SK-N-MC (cell line): Measurements from ENCODE around the gene PIK3CG.
A peak's percentile ranks its signal among the peaks of the same experiment; 100 is the strongest.
"Not testable (repeated sequence)": the region's sequence is repeated elsewhere in the genome, so short reads cannot be mapped to it uniquely, and the experiment has no call there.

ENCODE experiments used
- DNase-seq: peaks from one replicate; pipeline ENCODE4 v3.0.0-alpha.2; 2011; ENCODE audit warnings: low read depth, low spot score
- H3K27ac ChIP-seq: fragments of 200-600 bp; sonication (generic); 2 replicates; pipeline ENCODE4 v1.5.1; 2016; ENCODE audit warnings: mixed run types
- H3K36me3 ChIP-seq: fragments of 200-600 bp; sonication (generic); 2 replicates; pipeline ENCODE4 v1.6.1; 2017; ENCODE audit warnings: antibody characterized with exemption, low read length, mixed read lengths; ENCODE audit not compliant: insufficient read depth
- H3K4me3 ChIP-seq: fragments of 200-600 bp; sonication (generic); 2 replicates; pipeline ENCODE4 v1.5.1; 2016
- H3K9ac ChIP-seq: fragments of 200-600 bp; sonication (generic); 2 replicates; pipeline ENCODE4 v1.8.0; 2017; ENCODE audit warnings: mixed run types, mixed read lengths; ENCODE audit not compliant: insufficient read length
- H3K9me3 ChIP-seq: fragments of 200-600 bp; sonication (generic); 2 replicates; pipeline ENCODE4 v1.6.1; 2017; ENCODE audit warnings: low read depth, mild to moderate bottlenecking, antibody characterized with exemption, low read length, moderate library complexity, mixed read lengths
- EZH2 ChIP-seq: fragments of 200-600 bp; sonication (generic); IDR thresholded peaks from one replicate; pipeline ENCODE4 v1.6.1; 2017; ENCODE audit warnings: antibody characterized with exemption
- FOXP2 ChIP-seq: optimal IDR thresholded peaks from 2 replicates; pipeline ENCODE3; 2011; ENCODE audit warnings: mild to moderate bottlenecking, moderate library complexity; ENCODE audit not compliant: insufficient read depth; ENCODE audit errors: extremely low read length, control extremely low read depth
- POLR2AphosphoS5 ChIP-seq: IDR thresholded peaks from 2 replicates; pipeline ENCODE4 v1.6.1; 2012; ENCODE audit warnings: mild to moderate bottlenecking, low read depth, low read length, borderline replicate concordance

The PIK3CG gene

DNA sequence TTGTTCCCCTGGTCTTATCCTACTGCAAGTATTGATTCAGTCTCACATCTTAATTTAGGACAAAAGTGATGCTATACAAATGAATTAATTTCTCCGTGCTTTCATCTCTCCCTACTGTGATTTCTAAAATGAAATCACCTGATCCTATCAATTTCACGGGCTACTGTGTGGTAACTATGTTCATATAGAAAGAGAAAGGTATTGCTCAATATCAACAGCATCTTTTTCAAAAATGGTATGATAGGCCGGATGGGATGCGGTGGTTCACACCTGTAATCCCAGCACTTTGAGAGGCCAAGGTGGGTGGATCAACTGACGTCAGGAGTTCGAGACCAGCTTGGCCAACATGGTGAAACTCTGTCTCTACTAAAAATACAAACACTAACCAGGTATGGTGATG, 71.2 kb downstream of the PIK3CG start:
- no peak for DNase-seq
- no peak overlapping the region for H3K27ac ChIP-seq
- TF ChIP-seq EZH2 (no peak), FOXP2 (no peak), POLR2AphosphoS5 (no peak)
- H3K9ac ChIP-seq = no peak overlapping the region
- H3K4me3 ChIP-seq = no peak overlapping the region
- no peaks in the 10 kb centered on the region for H3K9me3 ChIP-seq
- H3K36me3 ChIP-seq = no peaks in the 10 kb centered on the region

DNA sequence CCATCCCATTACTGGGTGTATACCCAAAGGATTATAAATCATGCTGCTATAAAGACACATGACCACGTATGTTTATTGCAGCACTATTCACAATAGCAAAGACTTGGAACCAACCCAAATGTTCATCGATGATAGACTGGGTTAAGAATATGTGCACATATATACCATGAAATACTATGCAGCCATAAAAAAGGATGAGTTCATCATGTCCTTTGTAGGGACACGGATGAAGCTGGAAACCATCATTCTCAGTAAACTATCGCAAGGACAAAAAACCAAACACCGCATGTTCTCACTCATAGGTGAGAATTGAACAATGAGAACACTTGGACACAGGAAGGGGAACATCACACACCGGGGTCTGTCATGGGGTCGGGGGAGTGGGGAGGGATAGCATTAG, 73.0 kb downstream of the PIK3CG start:
- H3K9ac ChIP-seq, H3K36me3 ChIP-seq, H3K9me3 ChIP-seq, H3K27ac ChIP-seq, DNase-seq, H3K4me3 ChIP-seq: not testable (repeated sequence)

DNA sequence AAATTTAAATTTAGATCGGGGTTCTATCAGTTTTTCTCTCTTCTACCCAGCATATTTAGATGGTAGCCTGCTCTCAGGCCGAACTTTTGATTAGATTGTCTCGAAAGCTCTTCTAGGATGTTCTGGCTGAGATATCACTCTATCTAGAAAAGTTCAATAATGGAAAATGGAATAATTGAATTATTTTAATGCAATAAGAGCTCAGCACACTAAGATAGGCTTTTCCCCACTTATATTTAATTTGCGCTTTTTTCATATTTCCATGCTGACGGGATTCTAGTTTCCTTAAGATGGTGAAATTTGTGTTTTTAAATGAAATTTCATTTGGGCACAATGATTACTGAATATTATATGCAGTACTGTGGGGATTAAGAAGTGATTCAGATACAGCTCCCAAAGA, 73.7 kb downstream of the PIK3CG start:
- no peak overlapping the region for H3K27ac ChIP-seq
- no peaks in the 10 kb centered on the region for H3K36me3 ChIP-seq
- no peaks in the 10 kb centered on the region for H3K9me3 ChIP-seq
- no peak for DNase-seq
- TF ChIP-seq POLR2AphosphoS5 = no peak
- no peak overlapping the region for H3K9ac ChIP-seq
- H3K4me3 ChIP-seq = no peak overlapping the region

DNA sequence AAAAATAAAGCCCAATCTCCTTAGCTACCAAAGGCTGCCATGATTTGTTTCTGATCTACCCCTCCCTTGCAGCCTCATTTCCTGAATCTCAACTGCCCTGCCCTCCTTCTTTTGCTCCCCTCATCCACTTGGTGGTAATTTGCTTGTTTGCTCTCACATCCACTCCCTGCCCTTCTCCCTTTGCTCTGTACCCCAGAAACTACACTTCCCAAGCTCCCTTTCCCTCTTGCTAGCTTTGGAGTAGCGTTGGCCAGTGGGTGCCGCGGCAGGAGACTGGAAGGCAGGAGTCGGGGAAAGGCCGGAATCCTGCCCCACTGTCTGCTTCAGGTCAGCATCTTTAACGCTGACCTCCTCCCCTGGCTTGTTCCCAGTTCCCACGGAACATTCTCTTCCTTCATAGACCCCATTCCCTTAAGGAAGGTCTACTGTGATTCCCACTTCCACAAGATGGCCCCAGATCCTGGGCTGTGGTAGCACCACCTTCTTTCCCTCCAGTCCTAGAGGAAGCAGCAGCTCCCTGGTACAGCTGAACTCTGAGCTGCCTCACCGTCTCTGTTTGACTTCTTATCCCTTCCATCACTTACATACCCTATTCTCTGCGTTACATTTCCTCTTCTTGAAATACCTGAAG, 79.1 kb downstream of the PIK3CG start:
- H3K27ac ChIP-seq = no peak overlapping the region
- TF ChIP-seq FOXP2 (no peak), EZH2 (no peak), POLR2AphosphoS5 (no peak)
- H3K36me3 ChIP-seq = no peaks in the 10 kb centered on the region
- no peak for DNase-seq
- no peak overlapping the region for H3K4me3 ChIP-seq
- H3K9ac ChIP-seq = no peak overlapping the region
- no peaks in the 10 kb centered on the region for H3K9me3 ChIP-seq

DNA sequence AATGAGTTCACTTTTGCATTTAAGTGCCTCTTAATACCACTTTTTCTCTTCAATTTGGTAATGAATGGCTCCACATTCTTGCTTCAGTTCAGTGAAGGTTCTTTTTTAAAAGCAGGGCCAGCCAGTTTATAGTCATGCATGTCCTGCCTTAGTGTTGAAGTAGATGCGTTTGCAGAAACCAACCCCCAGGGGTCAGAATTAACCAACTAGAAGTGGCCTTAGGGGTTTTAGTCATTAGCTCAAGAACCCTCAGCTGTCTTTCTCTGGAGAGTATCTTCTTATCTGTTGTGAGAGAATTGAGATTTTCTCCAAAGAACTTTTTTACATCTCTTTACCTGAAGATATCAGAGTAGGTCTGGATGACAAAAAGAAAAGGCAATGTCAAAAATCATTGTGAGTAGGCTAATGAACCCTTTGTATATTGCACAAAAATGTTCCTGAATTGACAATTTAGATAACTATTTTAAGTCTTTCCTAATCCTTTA, 82.2 kb downstream of the PIK3CG start:
- Histone ChIP-seq H3K36me3 (no peaks in the 10 kb centered on the region), H3K4me3 (no peak overlapping the region), H3K9me3 (no peaks in the 10 kb centered on the region), H3K27ac (no peak overlapping the region), H3K9ac (no peak overlapping the region)
- DNase-seq = peak; percentile 58
- TF ChIP-seq POLR2AphosphoS5 = no peak
- TF ChIP-seq EZH2 = no peak
- no peak for TF ChIP-seq FOXP2

DNA sequence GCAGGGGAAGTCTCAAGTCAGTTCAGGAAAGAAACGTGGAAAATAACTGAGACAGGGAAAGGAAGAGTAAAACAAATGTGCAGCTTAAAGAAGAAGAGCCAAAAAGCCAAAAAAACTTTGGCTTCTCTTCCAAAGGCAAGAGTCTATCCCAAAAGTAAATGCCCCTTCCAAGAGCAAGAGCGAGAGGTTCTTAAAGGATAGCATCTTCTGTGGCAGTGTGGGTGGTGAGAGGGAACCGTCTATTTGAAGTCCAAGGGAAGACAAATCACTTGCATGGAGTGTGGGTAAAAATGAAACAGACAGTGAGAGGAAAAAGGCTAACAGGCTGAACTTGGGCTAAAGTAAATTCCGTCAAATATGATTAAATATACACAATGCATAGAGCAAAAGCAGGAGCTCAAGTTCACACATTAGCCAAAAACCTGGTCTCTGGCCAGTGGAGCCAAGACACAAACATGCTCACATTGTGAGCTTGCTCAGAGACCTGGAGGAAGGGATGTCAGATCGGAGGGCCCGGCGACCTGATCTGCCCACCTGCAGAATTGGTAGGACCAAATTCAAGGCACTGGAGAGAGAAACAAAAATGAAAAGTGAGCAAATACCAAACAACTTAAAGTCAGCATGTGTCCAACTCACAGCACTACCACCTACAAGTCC, 87.0 kb downstream of the PIK3CG start:
- no peak overlapping the region for H3K4me3 ChIP-seq
- no peaks in the 10 kb centered on the region for H3K9me3 ChIP-seq
- no peak overlapping the region for H3K9ac ChIP-seq
- no peaks in the 10 kb centered on the region for H3K36me3 ChIP-seq
- TF ChIP-seq FOXP2 (no peak), POLR2AphosphoS5 (no peak)
- no peak overlapping the region for H3K27ac ChIP-seq
- no peak for DNase-seq

DNA sequence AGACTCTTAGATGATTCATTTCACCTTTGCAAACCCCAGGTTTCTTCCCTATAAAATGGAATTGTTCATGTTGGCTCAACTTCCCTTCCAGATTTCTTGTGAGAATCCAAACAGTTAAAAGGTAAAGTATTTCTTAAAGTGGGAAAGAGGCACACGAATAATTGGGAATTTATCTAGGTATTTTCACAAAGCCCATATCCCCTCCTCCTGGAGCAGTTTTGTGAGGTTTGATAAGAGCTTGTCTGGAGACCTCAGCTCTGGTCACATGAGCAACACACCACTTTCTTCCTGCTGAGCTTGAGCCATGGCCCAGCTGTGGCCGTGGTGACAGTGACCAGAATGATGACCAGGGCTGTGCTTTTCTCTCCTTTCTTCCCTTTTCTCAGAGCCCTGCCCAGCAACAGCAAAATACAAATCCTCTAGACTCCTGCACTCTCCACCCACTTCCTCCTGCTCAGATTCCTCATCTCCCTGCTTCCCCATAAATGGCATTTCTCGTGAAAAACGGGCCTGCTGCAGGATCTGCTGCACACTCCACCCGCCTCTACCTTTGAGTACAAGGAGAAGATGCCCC, 87.7 kb downstream of the PIK3CG start:
- Histone ChIP-seq H3K36me3 (no peaks in the 10 kb centered on the region), H3K4me3 (no peak overlapping the region), H3K27ac (no peak overlapping the region), H3K9ac (no peak overlapping the region), H3K9me3 (no peaks in the 10 kb centered on the region)
- no peak for DNase-seq
- TF ChIP-seq POLR2AphosphoS5 (no peak), EZH2 (no peak), FOXP2 (no peak)

DNA sequence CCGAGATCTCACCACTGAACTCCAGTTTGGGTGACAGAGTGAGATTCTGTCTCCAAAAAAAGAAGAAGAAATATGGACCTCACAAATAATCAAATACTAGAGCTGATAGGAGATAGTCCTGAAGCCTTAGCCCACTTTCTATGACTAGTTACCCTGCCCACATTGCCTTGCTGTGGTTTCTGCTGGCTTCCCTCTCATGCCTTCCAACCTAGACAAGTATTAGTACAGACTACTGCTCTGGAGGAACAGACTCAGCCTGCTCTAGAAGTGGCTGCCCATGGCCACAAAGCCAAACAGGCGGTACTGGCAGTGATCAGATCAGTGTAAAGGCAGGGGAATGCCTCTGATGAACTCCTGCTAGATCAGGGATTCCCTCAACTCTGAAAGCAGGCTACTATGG, 89.8 kb downstream of the PIK3CG start:
- DNase-seq = no peak
- H3K9me3 ChIP-seq = no peaks in the 10 kb centered on the region
- H3K9ac ChIP-seq = no peak overlapping the region
- H3K4me3 ChIP-seq = no peak overlapping the region
- H3K27ac ChIP-seq = no peak overlapping the region
- TF ChIP-seq EZH2 = no peak
- no peak for TF ChIP-seq FOXP2
- no peak for TF ChIP-seq POLR2AphosphoS5
- no peaks in the 10 kb centered on the region for H3K36me3 ChIP-seq

DNA sequence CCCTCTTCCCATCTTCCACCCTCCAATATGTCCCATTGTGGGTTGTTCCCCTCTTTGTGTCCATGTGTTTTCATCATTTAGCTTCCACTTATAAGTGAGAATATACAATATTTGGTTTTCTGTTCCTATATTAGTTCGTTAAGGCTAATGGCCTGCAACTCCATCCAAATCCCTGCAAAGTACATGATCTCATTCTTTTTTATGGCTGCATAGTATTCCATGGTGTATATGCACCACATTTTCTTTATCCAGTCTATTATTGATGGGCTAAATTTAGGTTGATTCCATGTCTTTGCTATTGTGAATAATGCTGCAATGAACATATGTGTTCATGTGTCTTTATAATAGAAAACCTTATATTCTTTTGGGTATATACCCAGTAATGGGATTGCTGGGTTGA, 90.8 kb downstream of the PIK3CG start:
- not testable (repeated sequence) for H3K36me3 ChIP-seq, H3K27ac ChIP-seq, H3K9ac ChIP-seq, H3K9me3 ChIP-seq, H3K4me3 ChIP-seq, DNase-seq
